Measurements from ENCODE around the gene TBCD.
"Not testable (repeated sequence)": the region's sequence is repeated elsewhere in the genome, so short reads cannot be mapped to it uniquely, and the experiment has no call there.

The TBCD gene

DNA sequence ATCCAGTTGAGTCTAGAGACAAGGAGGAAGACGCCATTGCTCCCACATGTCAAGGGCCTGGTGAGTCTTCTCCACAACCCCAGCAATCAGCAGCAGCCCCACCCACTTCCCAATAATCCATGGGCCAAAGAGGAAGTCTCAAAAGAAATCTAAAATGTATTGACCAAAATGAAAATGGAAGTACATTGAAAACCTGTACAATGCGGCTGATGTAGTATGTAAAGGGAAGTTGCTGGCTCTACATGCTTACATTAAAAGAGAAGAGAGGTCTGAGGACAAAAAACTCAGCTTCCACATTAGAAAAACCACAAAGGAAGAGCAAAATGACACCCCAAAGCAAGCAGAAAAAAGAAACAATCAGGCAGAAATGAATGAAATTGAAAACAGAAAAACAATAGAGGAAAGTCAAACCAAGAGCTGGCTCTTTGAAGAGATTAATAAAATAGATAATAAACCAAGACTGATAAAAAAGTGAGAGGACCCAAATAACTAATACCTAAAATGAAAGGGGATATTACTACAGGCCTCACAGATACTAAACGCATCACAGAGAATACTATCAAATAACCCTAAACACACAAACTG, 227.0 kb downstream of the TBCD start:
- DNase-seq, result no peak

DNA sequence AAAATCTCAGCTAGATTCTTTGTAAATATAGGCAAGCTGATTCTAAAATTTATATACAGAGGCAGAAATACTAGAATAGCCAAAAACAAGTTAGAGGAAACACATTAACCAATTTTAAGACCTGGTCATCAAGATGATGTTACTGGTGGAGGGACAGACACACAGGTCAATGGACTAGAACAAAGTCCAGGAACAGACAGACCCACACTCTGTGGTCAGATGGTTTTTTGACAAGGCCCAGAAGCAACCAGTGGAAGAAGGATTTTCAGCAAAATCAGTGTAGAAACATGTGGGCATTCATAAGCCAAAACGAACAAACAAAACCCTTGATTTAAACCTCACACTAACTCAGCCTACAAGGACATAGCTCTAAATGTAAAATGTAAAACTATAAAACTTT, 227.9 kb downstream of the TBCD start:
- DNase-seq, result no peak

DNA sequence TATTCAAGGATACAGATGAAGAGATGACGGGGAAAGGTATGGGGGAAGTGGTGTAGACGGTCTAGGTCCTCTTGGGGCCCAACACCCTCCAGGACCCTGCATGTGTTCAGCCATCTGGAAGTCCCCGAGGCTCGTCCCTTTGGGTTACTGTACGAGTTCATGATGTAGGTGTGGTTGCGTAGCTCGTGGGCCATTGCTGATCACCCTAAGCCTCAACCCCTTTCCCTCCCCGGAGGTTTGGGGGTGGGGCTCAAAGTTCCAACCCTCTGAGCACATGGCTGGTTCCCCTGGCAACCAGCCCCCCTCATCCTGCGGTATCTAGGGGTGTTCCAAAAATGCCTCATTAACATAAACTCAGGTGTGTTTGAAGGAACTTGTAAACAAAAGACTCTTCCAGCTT, 228.8 kb downstream of the TBCD start:
- DNase-seq, result no peak

GRCh38 chr17:82981141-82981730, 229.4 kb downstream of the TBCD start:
- no peak for DNase-seq

GRCh38 chr17:82983510-82984248, 231.8 kb downstream of the TBCD start:
- DNase-seq, result no peak

- DNase-seq, result not testable (repeated sequence)
Measured at GRCh38 chr17:82984249-82984617, 232.4 kb downstream of the TBCD start.

- DNase-seq, result no peak
Measured at GRCh38 chr17:82984751-82985427, 233.0 kb downstream of the TBCD start.

GRCh38 chr17:82985428-82985805, 233.6 kb downstream of the TBCD start:
- DNase-seq, result no peak

DNA sequence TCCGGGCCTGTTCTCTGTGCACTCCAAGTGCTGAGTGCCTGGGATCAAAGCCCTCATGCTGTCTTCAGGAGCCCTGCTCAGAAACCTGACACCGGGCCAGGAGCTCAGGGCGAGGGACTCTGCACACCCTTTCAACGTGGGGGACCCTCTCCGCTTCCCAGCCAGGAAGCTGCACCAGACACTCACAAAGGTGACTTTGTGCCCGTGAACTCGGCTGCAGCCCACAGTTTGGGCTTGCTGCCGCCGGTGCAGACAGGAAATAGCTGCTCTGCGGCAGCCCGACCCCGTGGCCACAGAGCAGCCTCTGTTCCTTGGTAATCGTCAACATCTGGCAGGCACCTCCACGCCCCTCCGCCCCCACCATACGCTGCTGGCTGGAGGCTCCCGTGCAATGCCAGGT, 234.1 kb downstream of the TBCD start:
- no peak for DNase-seq

- not testable (repeated sequence) for DNase-seq
Measured at GRCh38 chr17:82989051-82989450, 237.2 kb downstream of the TBCD start.

DNA sequence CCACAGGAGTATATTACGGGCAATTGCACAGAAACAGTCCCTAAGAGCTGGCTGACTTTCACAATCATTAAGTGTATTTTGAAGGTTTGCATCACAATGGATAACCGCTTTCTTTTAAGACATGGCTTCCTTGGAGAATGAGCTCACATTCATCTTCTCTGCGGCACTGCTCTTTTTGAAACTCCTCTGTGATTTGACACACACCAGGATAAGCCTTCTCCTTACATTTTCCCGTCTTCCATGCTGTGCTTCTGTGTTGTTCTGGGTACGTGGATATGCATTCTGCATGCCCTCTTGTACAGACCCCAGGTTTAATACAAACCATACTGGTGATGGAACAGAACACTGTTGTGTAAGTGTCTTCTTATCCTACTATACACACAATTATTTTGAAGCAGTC, 238.0 kb downstream of the TBCD start:
- DNase-seq, result no peak

- no peak for DNase-seq
Measured at GRCh38 chr17:82993005-82993404, 241.1 kb downstream of the TBCD start.

All from DMS53 (cell line).